Stimulated activated naive CD8-positive, alpha-beta T cell treated with anti-CD3 and anti-CD28 coated beads, Interleukin-15, Interleukin-2, amounts not matched to agents 100 U/mL and 50 U/mL, for 24 hours (primary cell): Measurements from ENCODE around the gene PALM3.
"Not testable (repeated sequence)": the region's sequence is repeated elsewhere in the genome, so short reads cannot be mapped to it uniquely, and the experiment has no call there.

ENCODE experiments used
- ATAC-seq: fragments of 150-1000 bp; cut with Tn5 transposase; one replicate; pipeline ENCODE4 v1.10.0; 2021
- DNase-seq: peaks from one replicate; pipeline ENCODE4 v3.0.0; 2021

Gene PALM3

DNA sequence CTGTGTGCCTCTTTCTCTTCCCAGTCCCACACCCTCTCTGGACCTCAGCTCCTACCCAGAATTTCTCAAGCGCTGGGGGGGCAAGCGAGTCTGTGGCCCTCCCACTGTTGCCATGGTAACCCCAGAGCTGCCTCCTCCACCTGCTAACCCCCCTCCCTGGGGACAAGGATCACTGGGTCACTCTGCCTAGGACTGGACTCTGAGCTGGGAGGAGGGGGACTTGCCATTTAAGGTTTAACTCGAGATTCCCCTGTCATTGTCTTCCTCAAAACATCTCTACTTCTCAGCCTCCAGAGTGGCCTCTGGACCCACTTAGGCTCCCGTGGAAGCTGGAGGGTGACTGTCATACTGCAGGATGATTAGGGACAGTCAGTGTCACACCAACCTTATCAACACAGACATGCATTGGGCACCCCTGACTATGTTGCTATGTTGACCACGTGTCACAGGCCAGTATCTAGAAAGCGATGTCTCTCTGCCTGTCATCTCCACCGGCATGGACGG, 2.2 kb downstream of the PALM3 start:
- no peak for ATAC-seq

DNA sequence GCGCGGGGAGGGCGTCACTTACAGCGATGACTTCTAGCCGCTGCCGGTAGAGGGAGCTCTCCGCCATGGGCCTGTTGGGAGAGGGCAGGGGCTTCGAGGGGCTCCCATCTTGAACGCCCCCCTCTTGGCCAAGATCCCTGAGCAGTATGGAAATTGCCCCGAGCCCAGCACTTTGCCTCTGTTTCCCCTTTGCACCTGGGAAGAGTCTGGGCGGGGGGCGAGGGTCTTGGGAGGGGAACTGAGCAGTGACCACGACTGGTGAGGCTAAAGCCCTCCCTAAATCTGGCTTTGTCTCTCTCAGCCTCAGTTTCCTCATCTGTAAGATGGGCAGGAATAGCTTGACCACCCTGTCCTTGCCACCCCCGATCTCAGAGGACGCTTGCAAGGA, 2.8 kb downstream of the PALM3 start:
- ATAC-seq (no peak), DNase-seq (peak; percentile 75)

More for the DNA sequence above, 2.2 kb downstream of the PALM3 start:
- DNase-seq, result no peak

DNA sequence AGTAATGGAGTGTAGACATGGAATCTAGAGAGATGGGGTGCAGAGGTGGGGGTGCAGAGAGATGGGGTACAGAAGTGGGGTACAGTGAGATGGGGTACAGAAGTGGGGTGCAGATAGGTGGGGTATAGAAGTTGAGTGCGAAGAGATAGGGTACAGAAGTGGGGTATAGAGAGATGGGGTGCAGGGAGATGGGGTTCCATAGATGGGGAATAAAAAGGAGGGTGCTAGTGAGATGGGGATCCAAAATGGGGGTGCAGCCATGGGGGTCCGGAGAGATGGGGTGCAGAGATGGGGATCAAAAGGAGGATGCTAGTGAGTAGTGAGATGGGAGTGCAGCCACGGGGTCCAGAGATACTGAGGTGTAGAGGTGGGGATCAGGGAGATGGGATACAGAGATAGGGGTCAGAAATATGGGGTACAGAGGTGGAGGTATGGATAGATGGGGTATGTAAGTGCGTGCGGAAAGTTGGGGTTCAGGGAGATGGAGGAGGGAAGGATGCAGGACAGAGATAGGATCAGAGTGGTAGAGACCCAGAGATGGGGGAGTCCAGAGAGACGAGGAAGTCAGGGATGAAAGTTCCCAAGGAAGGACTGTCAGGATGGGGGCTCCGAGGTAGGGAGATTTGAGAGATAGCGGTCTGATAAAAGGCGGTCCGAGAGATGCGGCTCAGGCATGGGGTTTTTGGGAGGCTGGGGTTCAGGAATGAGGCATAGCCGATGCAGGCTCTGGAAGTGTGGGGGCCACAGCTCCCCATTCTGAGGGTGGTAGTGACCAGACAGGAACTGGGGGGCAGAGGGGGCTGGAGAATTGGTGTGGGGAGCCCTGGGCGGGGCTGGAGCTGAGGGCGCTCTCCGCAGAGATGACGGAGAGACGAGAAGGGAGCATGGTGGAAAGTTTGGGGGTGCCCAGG, 3.4 kb downstream of the PALM3 start:
- DNase-seq, result no peak
- no peak for ATAC-seq

DNA sequence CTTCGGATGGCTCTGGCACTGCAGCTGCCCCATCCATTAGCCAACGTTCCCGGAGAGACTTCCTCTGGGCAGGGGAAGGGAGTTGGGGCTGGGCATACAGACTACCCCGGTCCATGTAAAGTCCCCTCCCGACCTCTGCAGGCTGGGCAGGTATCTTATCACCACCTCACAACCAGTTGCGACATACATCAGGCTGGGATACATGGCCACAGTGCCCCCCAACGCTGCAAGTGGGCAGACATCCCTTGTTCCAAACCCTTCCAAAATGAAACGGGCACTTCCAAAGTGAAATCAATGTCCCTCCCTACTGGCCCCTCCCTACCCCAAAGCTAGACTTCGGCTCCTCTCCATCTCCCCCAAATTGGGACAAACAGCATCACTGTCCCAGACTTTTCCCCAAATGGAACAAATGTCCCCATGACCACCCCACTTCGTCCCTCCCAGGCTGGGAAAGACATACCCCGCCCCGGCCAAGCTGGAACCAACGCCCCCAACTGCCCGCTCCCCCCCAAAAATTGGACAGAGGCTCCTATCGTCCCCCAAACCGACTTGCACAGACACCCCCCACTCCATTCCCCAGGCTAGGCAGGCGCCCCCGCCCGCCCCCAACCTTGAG, 5.0 kb downstream of the PALM3 start:
- ATAC-seq (no peak), DNase-seq (no peak)

DNA sequence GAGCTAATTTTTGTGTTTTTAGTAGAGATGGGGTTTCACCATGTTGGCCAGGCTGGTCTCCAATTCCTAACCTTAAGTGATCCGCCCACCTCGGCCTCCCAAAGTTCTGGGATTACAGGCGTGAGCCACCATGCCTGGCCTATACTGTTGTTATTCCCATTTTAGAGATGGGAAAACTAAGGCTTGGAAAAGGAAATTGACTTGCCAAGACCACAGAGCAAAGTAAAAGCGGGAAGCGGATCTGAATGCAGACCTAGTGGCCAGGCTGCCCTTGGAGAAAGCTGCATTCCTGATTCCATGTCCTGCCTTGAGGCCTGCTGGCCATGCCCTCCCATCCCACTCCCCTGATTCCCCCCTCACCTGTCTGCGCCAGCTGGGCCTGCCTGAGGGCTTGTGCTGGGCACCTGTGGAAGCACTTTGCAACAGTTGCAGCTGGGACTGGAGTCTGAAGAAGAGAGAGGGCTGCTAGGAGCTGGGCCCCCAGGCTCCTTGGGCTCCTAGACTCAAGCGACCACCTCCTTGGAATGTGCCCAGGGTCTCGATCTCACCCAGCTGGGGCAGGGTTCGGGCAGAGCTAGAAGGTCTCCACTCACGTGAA, 5.7 kb downstream of the PALM3 start:
- ATAC-seq (no peak), DNase-seq (no peak)

DNA sequence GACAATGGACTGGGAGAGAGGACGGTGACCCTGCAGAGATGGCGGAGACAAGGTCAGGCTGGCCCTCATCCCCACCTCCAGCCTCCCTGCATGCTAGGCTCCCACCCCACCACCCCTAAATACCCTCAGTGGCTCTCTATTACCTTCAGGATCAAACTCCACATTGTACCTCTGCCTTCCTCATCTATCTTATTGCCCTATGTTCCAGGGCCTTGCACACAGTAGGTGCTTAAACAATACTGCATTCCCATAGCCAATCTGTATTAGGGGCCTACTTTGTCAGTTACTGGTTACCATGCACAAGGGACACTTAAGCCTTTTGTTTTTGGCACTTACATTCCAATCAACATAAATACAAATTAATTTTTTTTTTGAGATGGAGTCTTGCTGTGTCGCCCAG, 6.5 kb downstream of the PALM3 start:
- DNase-seq, result no peak
- no peak for ATAC-seq

DNA sequence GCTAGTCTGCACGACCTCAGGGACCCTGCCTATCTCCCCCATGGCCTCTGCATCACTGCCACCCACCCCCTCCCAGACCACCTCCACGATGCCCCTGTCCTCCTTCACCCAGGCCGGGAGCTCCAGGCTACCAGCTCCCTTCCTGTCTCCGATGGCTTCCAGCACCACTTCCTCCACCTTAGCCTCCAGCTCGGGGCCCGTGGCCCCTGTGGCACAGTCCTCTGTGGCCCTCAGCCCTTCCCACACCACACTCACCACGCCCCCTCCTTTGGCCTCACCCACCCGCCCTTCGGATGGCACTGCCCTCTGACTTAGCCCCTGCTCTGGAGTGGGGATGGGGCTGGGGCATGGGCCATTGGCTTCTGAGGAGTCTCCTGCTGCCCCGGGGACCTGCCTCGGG, 7.2 kb downstream of the PALM3 start:
- no peak for ATAC-seq
- DNase-seq, result no peak

DNA sequence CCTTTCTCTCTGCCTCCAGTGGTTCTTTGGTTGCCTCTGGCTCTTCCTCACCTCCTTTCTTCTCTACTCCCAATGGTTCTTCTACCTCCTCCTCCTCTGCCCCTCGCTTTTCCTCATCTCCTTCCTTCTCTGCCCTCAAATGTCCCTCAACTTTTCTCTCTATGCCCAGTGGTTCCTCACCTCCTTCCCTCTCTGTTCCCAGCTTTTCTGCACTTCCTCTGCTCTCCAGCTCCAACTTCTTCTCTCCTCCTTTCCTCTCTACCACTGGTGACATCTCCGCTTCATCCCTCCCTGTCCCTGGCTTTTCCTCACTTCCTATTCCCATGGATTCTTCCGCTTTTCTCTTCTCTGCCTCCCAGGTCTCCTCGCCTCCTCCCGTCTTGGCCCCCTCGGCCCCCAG, 7.8 kb downstream of the PALM3 start:
- no peak for DNase-seq
- ATAC-seq, result no peak

DNA sequence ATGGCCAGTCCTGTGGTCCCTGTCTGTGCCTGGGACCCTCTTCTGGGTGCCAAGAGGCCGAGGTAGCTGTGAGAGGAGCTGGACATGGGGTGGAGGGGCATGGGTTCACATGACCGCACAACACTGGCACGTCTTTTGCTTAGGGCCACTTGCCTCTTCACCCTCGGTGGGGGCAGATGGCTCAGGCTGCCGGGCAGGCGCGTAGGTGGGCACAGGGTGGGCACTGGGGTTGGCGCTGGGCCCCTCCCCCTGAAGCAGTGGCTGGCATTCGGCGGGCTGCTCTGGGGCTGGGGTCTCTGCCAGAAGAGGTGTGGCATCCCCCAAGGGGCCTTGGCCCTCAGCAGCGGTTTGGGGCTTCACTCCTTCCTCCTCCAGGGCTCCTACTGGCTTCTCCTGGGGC, 8.4 kb downstream of the PALM3 start:
- no peak for DNase-seq
- no peak for ATAC-seq

DNA sequence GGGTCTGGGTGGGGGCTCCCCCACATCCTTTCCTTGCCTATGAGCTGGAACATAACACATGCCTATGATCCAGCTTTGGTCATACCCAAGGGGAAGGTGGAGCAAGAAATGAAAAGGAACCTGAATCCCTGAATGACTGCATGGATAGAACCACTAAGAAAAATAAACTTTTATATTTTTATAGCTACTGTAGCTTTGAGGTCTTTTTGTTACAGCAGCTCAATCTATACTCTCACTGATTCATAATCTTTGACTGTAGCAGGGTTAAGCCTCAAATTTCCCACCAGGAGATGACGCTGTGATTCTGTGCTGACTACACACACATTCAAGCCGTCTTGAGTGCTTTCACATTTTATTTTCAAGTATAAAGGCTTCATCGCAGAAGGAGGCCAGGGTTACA, 8.8 kb downstream of the PALM3 start:
- DNase-seq, result no peak
- no peak for ATAC-seq

DNA sequence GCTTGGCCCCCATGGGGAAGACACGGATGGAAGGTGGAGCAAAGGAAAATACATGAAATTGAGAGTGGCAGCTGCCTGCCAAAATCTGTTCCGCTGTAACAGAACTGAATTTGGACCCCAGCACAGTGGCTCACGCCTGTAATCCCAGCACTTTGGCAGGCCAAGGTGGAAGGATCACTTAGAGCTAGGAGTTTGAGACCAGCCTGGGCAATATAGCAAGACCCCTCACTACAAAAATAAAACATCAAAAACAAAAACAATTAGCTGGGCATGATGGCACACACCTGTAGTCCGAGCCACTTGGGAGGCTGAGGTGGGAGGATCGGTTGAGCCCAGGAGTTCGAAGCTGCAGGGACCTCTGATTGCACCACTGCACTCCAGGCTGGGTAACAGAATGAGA, 9.4 kb downstream of the PALM3 start:
- ATAC-seq, result no peak
- no peak for DNase-seq

DNA sequence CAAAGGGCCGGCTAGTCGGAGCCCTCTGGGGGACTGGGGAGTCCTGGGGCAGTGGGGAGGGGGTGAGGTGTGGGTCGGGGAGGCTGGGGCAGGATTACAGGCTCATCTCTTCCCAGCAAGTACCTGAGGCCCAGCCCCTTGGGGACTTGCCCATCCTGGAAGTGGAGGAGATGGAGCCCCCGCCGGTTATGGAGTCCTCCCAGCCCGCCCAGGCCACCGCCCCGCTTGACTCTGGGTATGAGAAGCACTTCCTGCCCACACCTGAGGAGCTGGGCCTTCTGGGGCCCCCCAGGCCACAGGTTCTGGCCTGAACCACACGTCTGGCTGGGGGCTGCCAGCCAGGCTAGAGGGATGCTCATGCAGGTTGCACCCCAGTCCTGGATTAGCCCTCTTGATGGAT, 9.9 kb downstream of the PALM3 start:
- ATAC-seq (no peak), DNase-seq (no peak)

DNA sequence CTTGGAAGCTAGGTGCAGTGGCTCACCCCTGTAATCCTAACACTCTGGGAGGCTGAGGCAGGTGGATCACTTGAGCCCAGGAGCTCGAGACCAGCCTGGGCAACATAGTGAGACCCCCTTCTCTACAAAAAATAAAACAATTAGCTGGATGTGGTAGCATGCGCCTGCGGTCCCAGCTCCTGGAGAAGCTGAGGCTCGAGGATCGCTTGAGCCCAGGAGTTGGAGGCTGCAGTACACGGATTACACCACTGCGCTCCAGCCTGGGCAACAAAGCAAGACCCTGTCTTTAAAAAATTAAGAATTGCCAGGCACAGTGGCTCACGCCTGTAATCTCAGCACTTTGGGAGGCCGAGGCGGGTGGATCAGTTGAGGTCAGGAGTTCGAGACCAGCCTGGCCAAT, 10.9 kb downstream of the PALM3 start:
- not testable (repeated sequence) for DNase-seq, ATAC-seq

DNA sequence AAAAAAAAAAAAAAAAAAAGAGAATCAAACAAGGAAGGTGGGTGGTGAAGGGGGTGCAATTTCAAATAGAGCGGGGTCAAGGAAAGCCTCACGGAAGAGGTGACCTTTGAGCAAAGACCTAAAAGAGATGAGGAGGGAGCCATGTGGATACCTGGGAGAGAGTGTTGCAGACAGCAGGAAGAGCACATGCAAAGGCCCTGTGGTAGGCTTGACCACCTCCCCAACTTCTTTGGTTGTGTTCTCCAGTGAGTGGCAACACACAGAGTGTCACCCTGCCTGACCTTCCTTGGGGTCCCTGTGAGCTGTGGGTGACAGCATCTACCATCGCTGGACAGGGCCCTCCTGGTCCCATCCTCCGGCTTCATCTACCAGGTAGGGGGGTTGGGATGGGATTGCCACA, 11.4 kb downstream of the PALM3 start:
- ATAC-seq (no peak), DNase-seq (no peak)

DNA sequence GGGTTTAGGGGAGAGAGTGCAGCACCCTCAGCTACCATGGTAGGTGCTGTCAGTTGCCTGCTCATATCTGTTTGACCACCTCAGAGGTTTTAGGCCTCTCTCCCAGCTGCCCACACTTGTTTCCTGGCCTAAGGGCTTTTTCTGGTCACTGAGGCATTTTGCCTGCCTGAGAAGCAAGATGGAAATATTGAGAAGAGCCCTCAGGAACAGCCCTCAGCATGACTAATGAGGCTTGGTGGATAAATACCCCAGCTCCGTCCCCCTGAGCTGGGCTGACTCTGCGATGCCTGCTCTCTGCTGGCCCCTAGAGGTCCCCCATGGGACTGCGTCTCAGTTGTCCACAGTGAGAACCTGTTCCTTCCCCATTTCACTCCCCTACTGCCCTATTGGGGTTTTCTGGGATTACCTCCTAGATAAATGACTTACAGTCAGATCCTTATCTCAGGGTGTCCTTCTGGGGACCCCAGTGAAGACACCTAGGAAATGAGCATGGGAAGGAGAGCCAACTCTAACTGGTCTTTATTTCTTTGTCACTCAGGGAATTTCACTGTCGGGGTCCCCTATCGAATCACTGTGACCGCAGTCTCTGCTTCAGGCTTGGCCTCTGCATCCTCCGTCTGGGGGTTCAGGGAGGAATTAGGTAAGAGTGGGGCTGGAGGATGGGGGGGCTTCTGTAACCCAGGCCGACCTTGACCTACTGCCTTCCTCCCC, 13.3 kb downstream of the PALM3 start:
- DNase-seq (peak; percentile 88), ATAC-seq (peak; percentile 91)

DNA sequence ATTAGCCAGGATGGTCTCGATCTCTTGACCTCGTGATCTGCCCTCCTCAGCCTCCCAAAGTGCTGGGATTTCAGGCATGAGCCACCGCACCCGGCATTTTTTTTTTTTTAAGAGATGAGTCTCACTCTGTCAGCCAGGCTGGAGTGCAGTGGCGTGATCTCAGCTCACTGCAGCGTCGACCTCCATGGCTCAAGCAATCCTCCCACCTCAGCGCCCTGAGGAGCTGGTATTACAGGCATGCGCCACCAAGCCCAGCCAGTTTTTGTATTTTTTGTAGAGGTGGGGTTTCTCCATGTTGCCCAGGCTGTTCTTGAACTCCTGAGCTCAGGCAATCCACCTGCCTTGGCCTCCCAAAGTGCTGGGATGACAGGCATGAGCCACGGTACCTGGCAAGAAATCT, 14.0 kb downstream of the PALM3 start:
- not testable (repeated sequence) for DNase-seq, ATAC-seq

DNA sequence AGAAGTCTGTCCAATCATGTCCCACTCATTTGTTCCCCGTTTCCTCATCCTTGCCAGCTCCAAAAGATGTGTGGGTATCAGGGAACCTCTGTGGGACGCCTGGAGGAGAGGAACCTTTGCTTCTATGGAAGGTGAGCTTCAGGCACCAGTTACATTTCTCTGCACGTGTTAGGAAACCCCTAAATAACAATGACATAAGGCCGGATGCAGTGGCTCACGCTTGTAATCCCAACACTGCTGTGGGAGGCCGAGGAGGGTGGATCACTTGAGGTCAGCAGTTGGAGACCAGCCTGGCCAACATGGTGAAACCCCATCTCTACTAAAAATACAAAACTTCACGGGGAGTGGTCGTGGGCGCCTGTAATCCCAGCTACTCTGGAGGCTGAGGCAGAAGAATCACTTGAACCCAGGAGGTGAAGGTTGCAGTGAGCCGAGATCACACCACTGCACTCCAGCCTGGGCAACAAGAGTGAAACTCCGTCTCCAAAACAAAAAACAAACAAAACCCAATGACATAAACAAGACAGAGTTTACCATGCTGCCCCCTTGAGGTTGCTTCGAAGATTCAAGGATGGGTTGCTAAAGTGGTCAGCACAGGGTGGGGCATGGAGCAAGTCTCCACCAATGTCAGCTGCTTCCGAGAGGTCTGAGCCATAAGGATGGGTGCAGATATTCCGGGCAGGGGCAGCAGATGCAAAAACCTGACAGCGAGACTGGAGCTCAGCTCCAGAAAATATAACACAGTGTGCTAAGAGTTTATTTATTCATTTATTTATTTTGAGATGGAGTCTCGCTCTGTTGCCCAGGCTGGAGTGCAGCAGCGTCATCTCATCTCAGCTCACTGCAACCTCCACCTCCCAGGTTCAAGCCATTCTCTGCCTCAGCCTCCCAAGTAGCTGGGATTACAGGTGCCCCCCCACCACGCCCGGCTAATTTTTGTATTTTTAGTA, 18.9 kb downstream of the PALM3 start:
- DNase-seq, result peak; percentile 32
- ATAC-seq, result peak; percentile 46

DNA sequence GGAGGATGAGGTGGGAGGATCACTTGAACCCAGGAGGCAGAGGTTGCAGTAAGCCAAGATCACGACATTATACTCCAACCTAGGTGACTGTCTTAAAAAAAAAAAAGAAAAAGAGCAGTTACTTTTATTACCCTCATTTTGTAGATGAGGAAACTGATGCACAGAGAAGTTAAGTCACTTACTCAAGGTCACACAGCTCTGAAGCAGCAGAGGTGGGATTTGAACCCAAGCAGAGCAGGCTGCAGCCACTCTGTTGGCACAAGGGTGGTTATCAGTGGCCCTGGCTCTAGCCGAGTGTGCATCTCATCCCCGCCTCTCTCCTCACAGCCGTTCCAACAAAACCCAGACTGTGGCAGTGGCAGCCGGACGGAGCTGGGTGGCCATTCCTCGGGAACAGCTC, 22.7 kb downstream of the PALM3 start:
- DNase-seq, result no peak
- ATAC-seq, result no peak

DNA sequence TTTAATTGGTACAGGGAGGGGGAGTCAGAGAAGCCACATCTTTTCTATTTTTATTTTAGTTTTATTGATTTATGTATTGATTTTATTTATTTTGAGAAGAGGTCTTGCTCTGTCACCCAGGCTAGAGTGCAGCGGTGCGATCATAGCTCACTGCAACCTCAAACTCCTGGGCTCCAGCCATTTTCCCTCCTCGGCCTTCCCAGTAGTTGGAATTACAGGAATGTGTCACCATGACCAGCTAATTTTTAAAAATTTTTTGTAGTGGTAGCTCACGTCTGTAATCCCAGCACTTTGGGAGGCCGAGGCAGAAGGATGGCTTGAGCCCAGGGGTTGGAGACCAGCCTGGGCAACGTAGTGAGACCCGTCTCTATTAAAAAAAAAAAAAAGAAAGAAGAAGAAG, 26.2 kb downstream of the PALM3 start:
- DNase-seq (no peak), ATAC-seq (no peak)

DNA sequence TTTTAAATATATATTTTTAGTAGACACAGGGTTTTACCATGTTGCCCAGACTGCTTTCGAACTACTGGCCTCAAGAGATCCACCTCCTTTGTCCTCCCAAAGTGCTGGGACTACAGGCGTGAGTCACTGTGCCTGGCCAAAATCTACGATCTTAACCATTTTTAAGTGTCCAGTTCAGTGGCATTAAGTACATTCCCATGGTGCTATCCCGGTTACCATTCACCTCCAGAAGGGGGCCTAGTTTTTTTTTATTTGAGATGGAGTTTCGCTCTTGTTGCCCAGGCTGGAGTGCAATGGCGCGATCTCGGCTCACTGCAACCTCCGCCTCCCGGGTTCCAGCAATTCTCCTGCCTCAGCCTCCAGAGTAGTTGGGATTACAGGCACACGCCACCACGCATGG, 26.7 kb downstream of the PALM3 start:
- ATAC-seq, result not testable (repeated sequence)

DNA sequence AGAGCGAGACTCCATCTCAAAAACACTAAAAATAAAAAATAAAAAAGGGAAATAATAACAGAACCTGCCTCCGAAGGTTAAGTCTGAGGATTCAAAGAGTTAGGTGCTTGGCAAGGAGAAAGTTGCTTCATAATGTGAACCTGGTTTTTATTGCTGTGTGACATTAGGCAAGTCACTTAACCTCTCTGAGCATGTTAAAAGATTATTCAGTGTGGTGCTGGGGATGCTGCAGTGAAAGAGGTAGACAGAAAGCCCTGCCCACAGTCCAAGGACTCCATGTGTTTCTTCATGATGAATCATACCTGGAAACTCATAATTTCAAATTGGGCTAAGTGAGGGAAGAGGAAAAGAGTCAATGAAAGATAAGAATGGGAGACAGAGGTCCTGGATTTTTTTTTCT, 27.9 kb downstream of the PALM3 start:
- no peak for DNase-seq
- no peak for ATAC-seq

More for the DNA sequence above, 26.7 kb downstream of the PALM3 start:
- DNase-seq, result not testable (repeated sequence)
